Testis (tissue), 5 donors: ENCODE measurements around the gene OR6A2. TPM values are rescaled to one million over a fixed set of nuclear protein-coding genes. Genes with fewer than 3 reads are reported as not detected.

ENCODE experiments used
- DNase-seq: peaks from one replicate; pipeline ENCODE4 v3.0.0-alpha.2; 2019
- H3K27ac ChIP-seq, 2 donors: fragments of 200-600 bp; sonication (generic); one replicate each; pipeline ENCODE4 v1.5.1; 2019
- H3K27me3 ChIP-seq: fragments of 200-600 bp; sonication (generic); one replicate; pipeline ENCODE4 v1.5.1; 2019
- H3K36me3 ChIP-seq: fragments of 200-600 bp; sonication (generic); one replicate; pipeline ENCODE4 v1.5.1; 2017; ENCODE audit warnings: low read depth; ENCODE audit errors: missing control alignments
- H3K4me1 ChIP-seq: fragments of 200-600 bp; sonication (generic); one replicate; pipeline ENCODE4 v1.5.1; 2019
- H3K4me3 ChIP-seq, 2 donors: fragments of 200-600 bp; sonication (generic); one replicate each; pipeline ENCODE4 v1.5.1; 2017 to 2019
- H3K9me3 ChIP-seq: fragments of 200-600 bp; sonication (generic); one replicate; pipeline ENCODE4 v1.5.1; 2017
- POLR2A ChIP-seq: fragments of 450-650 bp; IDR thresholded peaks from one replicate; pipeline ENCODE4 v1.6.1; 2017; ENCODE audit warnings: antibody characterized with exemption, mild to moderate bottlenecking, moderate library complexity
- WGBS, 2 donors: methylation state at CpG; one replicate each; pipeline ENCODE4 v1.1.5; 2018; 5-methylcytosine and 5-hydroxymethylcytosine counted together
- intact Hi-C: fragments of 100-400 bp; cut with DNase I; formaldehyde crosslinking; loops from one replicate; pipeline ENCODE4 v1.15.1; 2023; ENCODE audit warnings: low total_unique reads
- long read RNA-seq, 2 donors: transcript quantifications; one replicate each; lab custom pipeline, GENCODE V29; 2026
- polyA plus RNA-seq: library from polyadenylated mRNA; stranded (reverse); fragments of 350-450 nt; fragmentation: Illumina TruSeq; extraction: RNeasy Lipid Tissue Mini Kit (QIAGEN cat#74804); gene quantifications from one replicate; pipeline ENCODE4 v1.2.3, GENCODE V29; 2014; ENCODE audit warnings: low read depth, low replicate concordance; ENCODE audit not compliant: insufficient read depth
- total RNA-seq, 2 donors: library from RNA; depleted of rRNA; stranded (reverse); fragments of >200 nt; gene quantifications; one replicate each; pipeline ENCODE4 v1.2.3, GENCODE V29; 2016
- TF ChIP-seq, protein P1 (sequence below), 3 experiments: fragments of 450-650 bp in 2 of 3; fragments of 200-600 bp in 1 of 3; sonication (generic) in 1 of 3; IDR thresholded peaks; one replicate each; pipeline ENCODE4 v1.5.1; 2016 to 2019; ENCODE audit warnings: antibody characterized with exemption in 3 of 3, mild to moderate bottlenecking in 2 of 3, moderate library complexity in 1 of 3

The OR6A2 gene
- 1 to 10 TPM; 2.2 to 2.6 TPM for total RNA-seq
- not detected for polyA plus RNA-seq
- long read RNA-seq, donor 1, result 0 reads
- long read RNA-seq, donor 2, result 0 reads

DNA sequence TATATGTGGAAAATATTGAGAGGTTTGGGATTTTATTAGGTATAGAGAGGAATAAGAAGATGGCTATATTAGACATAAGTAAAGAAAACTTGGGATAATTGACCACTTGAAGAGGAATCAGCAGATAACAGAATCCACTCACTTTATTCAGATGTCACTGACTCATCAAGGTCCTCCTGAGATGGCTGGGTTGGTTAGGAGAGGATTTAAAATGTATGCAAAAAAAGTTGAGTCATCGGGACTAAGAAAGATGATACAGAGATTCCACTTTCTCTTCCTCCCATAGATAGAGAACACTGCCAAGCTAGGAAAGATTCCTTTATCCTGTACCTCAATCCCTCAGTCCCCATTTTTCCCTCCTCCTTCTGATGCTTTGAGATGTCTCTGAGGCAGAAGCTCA is at the start of gene OR6A2:
OR6A2 (minus strand) TSS at position 288 of the 400 bp plus-strand sequence. CDS start 3,981 bp downstream, outside the sequence.
- H3K4me1 ChIP-seq, result no peaks in the 10 kb centered on the region
- intact Hi-C loops, result no loop called here
- DNase-seq, result no peak
- H3K36me3 ChIP-seq, result no peaks in the 10 kb centered on the region
- 80 to 86% methylated on average over 1 of the region's 1 CpG for WGBS, 2 donors
- H3K27me3 ChIP-seq, result no peaks in the 10 kb centered on the region
- TF ChIP-seq, protein P1, sequence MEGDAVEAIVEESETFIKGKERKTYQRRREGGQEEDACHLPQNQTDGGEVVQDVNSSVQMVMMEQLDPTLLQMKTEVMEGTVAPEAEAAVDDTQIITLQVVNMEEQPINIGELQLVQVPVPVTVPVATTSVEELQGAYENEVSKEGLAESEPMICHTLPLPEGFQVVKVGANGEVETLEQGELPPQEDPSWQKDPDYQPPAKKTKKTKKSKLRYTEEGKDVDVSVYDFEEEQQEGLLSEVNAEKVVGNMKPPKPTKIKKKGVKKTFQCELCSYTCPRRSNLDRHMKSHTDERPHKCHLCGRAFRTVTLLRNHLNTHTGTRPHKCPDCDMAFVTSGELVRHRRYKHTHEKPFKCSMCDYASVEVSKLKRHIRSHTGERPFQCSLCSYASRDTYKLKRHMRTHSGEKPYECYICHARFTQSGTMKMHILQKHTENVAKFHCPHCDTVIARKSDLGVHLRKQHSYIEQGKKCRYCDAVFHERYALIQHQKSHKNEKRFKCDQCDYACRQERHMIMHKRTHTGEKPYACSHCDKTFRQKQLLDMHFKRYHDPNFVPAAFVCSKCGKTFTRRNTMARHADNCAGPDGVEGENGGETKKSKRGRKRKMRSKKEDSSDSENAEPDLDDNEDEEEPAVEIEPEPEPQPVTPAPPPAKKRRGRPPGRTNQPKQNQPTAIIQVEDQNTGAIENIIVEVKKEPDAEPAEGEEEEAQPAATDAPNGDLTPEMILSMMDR (IDR thresholded peaks at IDR 0.05), result no peak
- no peak for TF ChIP-seq POLR2A
- no peak within 1 kb of the TSS for H3K27ac ChIP-seq
- H3K9me3 ChIP-seq, result no peaks in the 10 kb centered on the region
- H3K4me3 ChIP-seq, result no peak within 1 kb of the TSS

DNA sequence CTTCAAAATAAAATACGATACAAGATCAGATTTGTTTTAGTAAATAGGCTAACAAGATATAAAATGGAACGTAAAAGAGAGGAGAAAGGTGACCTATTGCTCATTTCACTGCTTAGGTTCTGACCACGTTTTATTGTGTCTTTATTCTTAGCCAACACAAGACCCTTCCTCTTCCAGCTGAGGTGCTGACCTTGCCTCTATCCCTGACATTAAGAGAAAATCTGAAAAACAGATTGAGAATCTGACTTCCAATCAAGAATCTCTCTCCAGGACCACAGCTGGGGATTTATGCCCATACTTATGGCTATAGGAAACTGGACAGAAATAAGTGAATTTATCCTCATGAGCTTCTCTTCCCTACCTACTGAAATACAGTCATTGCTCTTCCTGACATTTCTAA is 45.9 kb upstream of the OR6A2 start, which contains the start of gene OR10A5:
OR10A5 (plus strand) TSS at position 301 of the 400 bp plus-strand sequence; CDS start at position 301, 0 bp downstream.
- 78 to 84% methylated on average over 3 of the region's 3 CpGs for WGBS, 2 donors
- Histone ChIP-seq H3K9me3 (no peaks in the 10 kb centered on the region), H3K36me3 (no peaks in the 10 kb centered on the region), H3K27me3 (no peaks in the 10 kb centered on the region), H3K27ac (no peak within 1 kb of the TSS), H3K4me1 (no peaks in the 10 kb centered on the region), H3K4me3 (no peak within 1 kb of the TSS)
- intact Hi-C loops, result no loop called here
- TF ChIP-seq POLR2A, result no peak
- TF ChIP-seq, protein P1 (IDR thresholded peaks at IDR 0.05), result no peak
- DNase-seq, result no peak

DNA sequence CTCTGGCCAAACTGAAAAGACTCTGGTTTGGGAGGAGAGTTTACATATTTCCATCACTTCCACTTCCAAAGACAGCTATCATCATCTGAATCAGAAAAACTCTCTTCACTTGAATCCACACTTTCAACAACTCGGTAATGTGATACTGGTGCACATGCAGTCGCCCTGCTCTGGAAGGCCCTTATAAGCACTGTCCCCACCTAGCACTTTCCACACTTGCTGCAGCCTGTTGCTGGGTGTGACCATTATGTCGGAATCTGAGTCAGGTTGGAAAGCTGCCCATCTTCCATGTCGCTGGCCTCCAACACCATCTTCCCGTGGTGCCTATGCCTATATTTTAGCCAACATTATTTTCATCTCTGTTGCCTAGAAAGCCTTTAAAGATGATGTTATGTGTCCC is 44.9 kb upstream of the OR6A2 start:
- Histone ChIP-seq H3K36me3 (no peaks in the 10 kb centered on the region), H3K9me3 (no peaks in the 10 kb centered on the region), H3K27me3 (no peaks in the 10 kb centered on the region), H3K27ac (no peak overlapping the region), H3K4me3 (no peak overlapping the region), H3K4me1 (no peaks in the 10 kb centered on the region)
- DNase-seq, result no peak
- intact Hi-C loops, result no loop called here
- 92 to 93% methylated on average over 5 of the region's 5 CpGs for WGBS, 2 donors
- TF ChIP-seq POLR2A, result no peak
- TF ChIP-seq, protein P1 (IDR thresholded peaks at IDR 0.05), result no peak

DNA sequence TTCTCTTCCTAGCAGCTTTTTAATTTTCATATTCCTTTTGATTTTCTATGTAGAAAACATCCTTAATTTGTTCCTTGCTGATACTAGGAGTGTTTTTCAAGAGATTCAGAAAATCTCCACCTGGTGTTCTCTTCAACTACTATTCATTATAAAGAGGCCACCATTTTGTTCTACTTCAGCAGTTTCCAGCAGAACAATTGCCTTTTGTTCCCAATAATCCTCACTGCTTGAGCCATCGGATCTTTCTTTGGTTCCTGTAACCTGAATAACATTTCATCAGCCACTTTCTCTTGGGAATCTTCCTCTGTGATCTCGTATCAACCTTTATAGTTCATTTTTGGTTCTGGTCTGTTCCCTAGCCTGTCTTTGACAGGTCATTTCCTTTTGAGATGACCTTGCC is 44.2 kb upstream of the OR6A2 start:
- Histone ChIP-seq H3K27me3 (no peaks in the 10 kb centered on the region), H3K4me3 (no peak overlapping the region), H3K4me1 (no peaks in the 10 kb centered on the region), H3K27ac (no peak overlapping the region), H3K9me3 (no peaks in the 10 kb centered on the region), H3K36me3 (no peaks in the 10 kb centered on the region)
- TF ChIP-seq POLR2A, result no peak
- TF ChIP-seq, protein P1 (IDR thresholded peaks at IDR 0.05), result no peak
- DNase-seq, result no peak
- intact Hi-C loops, result no loop called here
- WGBS, 2 donors, result 68 to 79% methylated on average over 2 of the region's 2 CpGs

DNA sequence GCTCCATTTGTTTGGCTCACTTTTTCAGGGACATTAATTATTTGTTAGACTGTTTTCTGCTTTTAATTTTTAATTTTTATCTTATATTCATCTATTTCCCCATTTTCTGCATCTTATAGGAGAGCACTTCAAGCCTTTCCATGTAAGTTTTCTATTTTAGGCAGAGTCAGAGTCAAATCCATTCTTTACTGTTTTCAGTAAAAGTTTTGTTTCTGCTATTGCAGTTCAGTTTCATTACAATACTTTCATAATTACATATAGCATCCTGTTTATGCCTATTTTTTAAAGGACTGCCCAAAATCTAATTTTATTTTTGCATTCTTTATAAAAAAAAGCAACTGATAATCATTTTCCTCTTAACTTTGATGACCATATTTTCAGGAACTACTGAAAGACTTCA is 42.2 kb upstream of the OR6A2 start:
- Histone ChIP-seq H3K27me3 (no peaks in the 10 kb centered on the region), H3K9me3 (no peaks in the 10 kb centered on the region), H3K36me3 (no peaks in the 10 kb centered on the region), H3K4me1 (no peaks in the 10 kb centered on the region), H3K4me3 (no peak overlapping the region), H3K27ac (no peak overlapping the region)
- TF ChIP-seq POLR2A, result no peak
- TF ChIP-seq, protein P1 (IDR thresholded peaks at IDR 0.05), result no peak
- intact Hi-C loops, result no loop called here
- DNase-seq, result no peak
